Tibial nerve (tissue), 4 donors: ENCODE measurements around the gene PLA2G15. TPM values are rescaled to one million over a fixed set of nuclear protein-coding genes. Genes with fewer than 3 reads are reported as not detected.

Source experiments
- DNase-seq, 2 donors: peaks; one replicate each; pipeline ENCODE4 v3.0.0-alpha.2; 2019; ENCODE audit warnings: low spot score in 2 of 2
- H3K27ac ChIP-seq, 4 donors: fragments of 200-600 bp; sonication (generic) in 3 of 4; one replicate each; pipeline ENCODE4 v1.5.1; 2017 to 2019; ENCODE audit warnings: mild to moderate bottlenecking in 1 of 4
- H3K27me3 ChIP-seq, 2 donors: fragments of 200-600 bp; sonication (generic) in 1 of 2; one replicate each; pipeline versions ENCODE4 v1.5.1 to v1.6.0; 2017 to 2019
- H3K36me3 ChIP-seq, 3 donors: fragments of 200-600 bp; sonication (generic); one replicate each; pipeline ENCODE4 v1.5.1; 2018 to 2019
- H3K4me1 ChIP-seq, 4 donors: fragments of 200-600 bp; sonication (generic) in 3 of 4; one replicate each; pipeline ENCODE4 v1.5.1; 2017 to 2019
- H3K4me3 ChIP-seq, 4 donors: fragments of 200-600 bp; sonication (generic) in 3 of 4; one replicate each; pipeline ENCODE4 v1.5.1; 2017 to 2019; ENCODE audit warnings: mild to moderate bottlenecking in 1 of 4, moderate library complexity in 1 of 4
- H3K9me3 ChIP-seq, 4 donors: fragments of 200-600 bp; sonication (generic) in 3 of 4; one replicate each; pipeline ENCODE4 v1.5.1; 2017 to 2019
- EP300 ChIP-seq, 2 donors: sonication (generic); formaldehyde crosslinking; IDR thresholded peaks; one replicate each; pipeline ENCODE4 v1.6.1; 2017; ENCODE audit warnings: antibody characterized with exemption in 2 of 2, mild to moderate bottlenecking in 1 of 2
- POLR2A ChIP-seq, 2 donors: fragments of 450-650 bp; IDR thresholded peaks; one replicate each; pipeline ENCODE4 v1.6.1; 2017; ENCODE audit warnings: antibody characterized with exemption in 2 of 2, mild to moderate bottlenecking in 2 of 2, moderate library complexity in 2 of 2
- WGBS, 2 donors: methylation state at CpG; one replicate each; pipeline ENCODE4 v1.1.5; 2018; 5-methylcytosine and 5-hydroxymethylcytosine counted together
- total RNA-seq, 4 donors: library from RNA; depleted of rRNA; stranded (reverse); fragments of >200 nt; gene quantifications; one replicate each; pipeline ENCODE4 v1.1.0, GENCODE V29; 2016
- TF ChIP-seq, protein P1 (sequence below), 5 experiments: fragments of 200-600 bp in 3 of 5; fragments of 450-650 bp in 2 of 5; sonication (generic) in 3 of 5; IDR thresholded peaks; one replicate each; pipeline ENCODE4 v1.5.1; 2016 to 2019; ENCODE audit warnings: antibody characterized with exemption in 5 of 5, mild to moderate bottlenecking in 3 of 5, moderate library complexity in 2 of 5

The PLA2G15 gene
- total RNA-seq, 4 donors from 2014 or later: 26.0 to 51.3 (median 30.2) TPM

DNA sequence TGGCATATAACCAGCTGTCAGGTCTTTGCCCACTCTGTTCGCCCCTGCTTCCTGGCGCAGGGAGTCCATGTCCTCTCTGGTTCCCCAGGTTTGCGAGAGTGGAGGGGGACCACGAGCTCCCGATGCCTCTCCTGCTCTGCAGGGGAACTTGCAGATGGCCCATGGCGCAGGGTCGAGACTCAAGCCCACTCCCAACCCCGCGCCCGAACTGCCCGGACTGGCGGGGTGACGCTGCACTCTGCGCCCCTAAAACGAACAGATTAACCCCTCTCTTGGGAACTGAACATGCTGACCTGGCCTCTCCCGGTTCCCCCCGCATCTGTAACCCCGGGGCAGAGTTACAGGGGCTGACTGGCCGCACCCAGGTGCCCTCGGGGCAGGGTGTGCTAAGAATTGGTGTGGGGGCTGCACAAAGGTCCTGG lies 681 bp upstream of the PLA2G15 start:
- no peaks in the 10 kb centered on the region for H3K27me3 ChIP-seq
- WGBS, 2 donors: 3 to 7% methylated on average over 20 of the region's 20 CpGs
- H3K27ac ChIP-seq: peak overlapping the region in 3 of 4 donors; percentile 71 to 76 (median 72)
- H3K36me3 ChIP-seq: peaks cover 0 to 9% (median 0%) of the 10 kb centered on the region in 3 donors
- H3K4me3 ChIP-seq: peak overlapping the region; percentile 58 to 98 (median 90)
- TF ChIP-seq POLR2A (IDR thresholded peaks at IDR 0.05) (no peak), EP300 (IDR thresholded peaks at IDR 0.05) (no peak)
- TF ChIP-seq, protein P1, sequence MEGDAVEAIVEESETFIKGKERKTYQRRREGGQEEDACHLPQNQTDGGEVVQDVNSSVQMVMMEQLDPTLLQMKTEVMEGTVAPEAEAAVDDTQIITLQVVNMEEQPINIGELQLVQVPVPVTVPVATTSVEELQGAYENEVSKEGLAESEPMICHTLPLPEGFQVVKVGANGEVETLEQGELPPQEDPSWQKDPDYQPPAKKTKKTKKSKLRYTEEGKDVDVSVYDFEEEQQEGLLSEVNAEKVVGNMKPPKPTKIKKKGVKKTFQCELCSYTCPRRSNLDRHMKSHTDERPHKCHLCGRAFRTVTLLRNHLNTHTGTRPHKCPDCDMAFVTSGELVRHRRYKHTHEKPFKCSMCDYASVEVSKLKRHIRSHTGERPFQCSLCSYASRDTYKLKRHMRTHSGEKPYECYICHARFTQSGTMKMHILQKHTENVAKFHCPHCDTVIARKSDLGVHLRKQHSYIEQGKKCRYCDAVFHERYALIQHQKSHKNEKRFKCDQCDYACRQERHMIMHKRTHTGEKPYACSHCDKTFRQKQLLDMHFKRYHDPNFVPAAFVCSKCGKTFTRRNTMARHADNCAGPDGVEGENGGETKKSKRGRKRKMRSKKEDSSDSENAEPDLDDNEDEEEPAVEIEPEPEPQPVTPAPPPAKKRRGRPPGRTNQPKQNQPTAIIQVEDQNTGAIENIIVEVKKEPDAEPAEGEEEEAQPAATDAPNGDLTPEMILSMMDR (IDR thresholded peaks at IDR 0.05): no peak
- H3K4me1 ChIP-seq: peaks cover 0 to 40% (median 21%) of the 10 kb centered on the region in 4 donors
- H3K9me3 ChIP-seq: no peaks in the 10 kb centered on the region
- no peak for DNase-seq

DNA sequence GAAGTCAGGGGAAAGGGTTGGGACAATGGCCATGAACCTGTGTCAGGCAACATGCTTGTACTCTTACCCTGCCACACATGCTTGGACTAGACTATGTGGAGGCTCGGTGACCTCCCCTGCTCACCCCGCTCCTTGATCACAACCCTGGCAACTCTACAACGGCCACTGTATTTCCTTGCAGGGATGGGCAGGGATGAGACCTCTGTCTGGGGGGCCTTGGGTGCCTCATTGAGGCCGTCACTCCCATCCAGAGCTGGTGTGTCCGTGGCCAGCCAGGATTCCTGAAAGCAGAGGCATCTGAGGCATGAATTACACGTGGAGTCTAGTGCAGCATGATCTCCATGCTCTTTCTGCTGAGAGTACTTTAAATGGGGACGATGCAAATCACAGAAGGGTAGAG lies 948 bp downstream of the PLA2G15 start:
- TF ChIP-seq EP300 (IDR thresholded peaks at IDR 0.05) (no peak), POLR2A (IDR thresholded peaks at IDR 0.05) (no peak)
- TF ChIP-seq, protein P1 (IDR thresholded peaks at IDR 0.05): no peak
- Histone ChIP-seq H3K36me3 (peaks cover 0 to 26% (median 0%) of the 10 kb centered on the region in 3 donors), H3K27me3 (no peaks in the 10 kb centered on the region), H3K9me3 (no peaks in the 10 kb centered on the region), H3K27ac (peak overlapping the region in 2 of 4 donors; percentile 61 to 76), H3K4me3 (peak overlapping the region; percentile 58 to 98 (median 90)), H3K4me1 (peaks cover 0 to 32% (median 18%) of the 10 kb centered on the region in 4 donors)
- DNase-seq: no peak
- 65 to 73% methylated on average over 7 of the region's 7 CpGs for WGBS, 2 donors

DNA sequence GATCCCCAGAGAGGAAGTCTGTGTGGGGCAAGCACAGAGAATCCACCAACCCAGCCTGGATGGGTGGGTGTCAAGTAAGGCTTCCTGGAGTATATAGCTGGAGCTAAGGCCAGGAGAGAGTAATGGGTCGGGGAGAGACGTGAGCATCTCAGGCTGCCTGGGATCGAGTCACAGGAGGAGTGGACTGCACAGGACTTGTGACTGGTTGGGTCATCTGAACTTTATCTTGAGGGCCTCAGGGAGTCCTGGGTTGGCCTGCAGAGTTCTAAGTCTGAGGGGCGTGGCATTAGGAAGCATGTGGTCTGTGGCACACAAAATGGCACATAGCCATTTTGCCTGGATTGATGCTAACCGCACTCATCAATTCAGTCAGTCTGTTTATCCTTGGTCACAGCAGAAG lies 1.5 kb downstream of the PLA2G15 start:
- TF ChIP-seq, protein P1 (IDR thresholded peaks at IDR 0.05): no peak
- TF ChIP-seq POLR2A (IDR thresholded peaks at IDR 0.05) (no peak), EP300 (IDR thresholded peaks at IDR 0.05) (no peak)
- Histone ChIP-seq H3K9me3 (no peaks in the 10 kb centered on the region), H3K27ac (peak overlapping the region in 2 of 4 donors; percentile 50 to 76), H3K36me3 (peaks cover 0 to 31% (median 0%) of the 10 kb centered on the region in 3 donors), H3K4me3 (peak overlapping the region in 1 of 4 donors; percentile 88), H3K27me3 (no peaks in the 10 kb centered on the region), H3K4me1 (peaks cover 0 to 32% (median 18%) of the 10 kb centered on the region in 4 donors)
- WGBS, 2 donors: 73 to 82% methylated on average over 5 of the region's 5 CpGs
- no peak for DNase-seq

DNA sequence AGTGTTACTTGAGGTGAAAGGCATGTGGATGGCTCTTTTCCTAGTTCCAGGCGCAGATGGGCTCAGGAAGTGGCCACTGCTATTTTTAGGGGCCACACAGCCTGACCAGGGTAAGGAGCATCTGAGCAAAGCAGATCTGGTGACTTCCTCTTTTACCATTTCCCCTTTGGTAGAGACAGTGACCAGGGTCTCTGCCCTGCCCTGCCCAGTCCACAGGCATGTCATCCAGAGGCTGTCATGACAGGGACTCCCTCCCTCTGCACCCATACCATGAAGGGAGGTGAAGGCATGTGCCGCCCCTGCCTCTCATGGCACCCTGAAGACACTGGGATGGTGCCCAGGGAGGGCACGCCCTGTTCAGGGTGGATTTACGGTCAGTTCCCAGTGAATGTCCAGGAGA lies 2.2 kb downstream of the PLA2G15 start:
- H3K4me3 ChIP-seq: no peak overlapping the region
- peak in 1 of 2 donors; percentile 58 for TF ChIP-seq EP300 (IDR thresholded peaks at IDR 0.05)
- no peak for TF ChIP-seq POLR2A (IDR thresholded peaks at IDR 0.05)

DNA sequence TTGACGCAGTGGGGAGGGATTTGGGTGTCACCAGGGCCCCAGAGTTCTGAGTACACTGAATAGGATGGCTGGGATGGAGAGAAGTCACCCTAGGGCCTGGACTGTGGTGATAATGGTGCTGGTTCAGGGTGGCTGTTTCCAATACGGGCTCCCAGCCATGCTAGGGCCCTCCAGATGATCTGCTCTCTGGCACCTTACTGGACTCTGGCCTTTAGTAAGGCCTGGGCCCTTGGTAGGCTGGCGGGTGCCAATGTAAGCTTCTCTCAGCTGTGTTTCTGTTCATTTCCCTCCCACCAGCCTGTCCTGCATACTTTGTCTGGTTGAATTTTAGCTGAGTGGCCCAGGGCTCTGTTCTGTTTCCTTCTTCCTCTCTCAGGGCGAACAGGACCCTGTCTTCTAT lies 2.8 kb downstream of the PLA2G15 start:
- no peak for DNase-seq
- H3K9me3 ChIP-seq: no peaks in the 10 kb centered on the region
- H3K4me3 ChIP-seq: no peak overlapping the region
- peak overlapping the region in 2 of 4 donors; percentile 64 to 76 for H3K27ac ChIP-seq
- no peak for TF ChIP-seq POLR2A (IDR thresholded peaks at IDR 0.05)
- no peak for TF ChIP-seq EP300 (IDR thresholded peaks at IDR 0.05)
- TF ChIP-seq, protein P1 (IDR thresholded peaks at IDR 0.05): no peak
- WGBS, 2 donors: 79 to 85% methylated on average over 4 of the region's 4 CpGs
- no peaks in the 10 kb centered on the region for H3K27me3 ChIP-seq
- H3K36me3 ChIP-seq: peaks cover 0 to 44% (median 0%) of the 10 kb centered on the region in 3 donors
- H3K4me1 ChIP-seq: peaks cover 0 to 32% (median 18%) of the 10 kb centered on the region in 4 donors

More for the DNA sequence above, 2.2 kb downstream of the PLA2G15 start:
- no peaks in the 10 kb centered on the region for H3K27me3 ChIP-seq
- DNase-seq: no peak
- H3K4me1 ChIP-seq: peaks cover 0 to 32% (median 18%) of the 10 kb centered on the region in 4 donors
- H3K27ac ChIP-seq: peak overlapping the region in 2 of 4 donors; percentile 64 to 76
- H3K36me3 ChIP-seq: peaks cover 0 to 39% (median 0%) of the 10 kb centered on the region in 3 donors
- no peaks in the 10 kb centered on the region for H3K9me3 ChIP-seq
- 77 to 79% methylated on average over 4 of the region's 4 CpGs for WGBS, 2 donors
